Effector CD4-positive, alpha-beta T cell (primary cell): ENCODE measurements around the gene DHRS12.
"Not testable (repeated sequence)": the region's sequence is repeated elsewhere in the genome, so short reads cannot be mapped to it uniquely, and the experiment has no call there.

ENCODE experiments used
- DNase-seq: peaks from one replicate; pipeline ENCODE4 v3.0.0-alpha.2; 2020

The DHRS12 gene

DNA sequence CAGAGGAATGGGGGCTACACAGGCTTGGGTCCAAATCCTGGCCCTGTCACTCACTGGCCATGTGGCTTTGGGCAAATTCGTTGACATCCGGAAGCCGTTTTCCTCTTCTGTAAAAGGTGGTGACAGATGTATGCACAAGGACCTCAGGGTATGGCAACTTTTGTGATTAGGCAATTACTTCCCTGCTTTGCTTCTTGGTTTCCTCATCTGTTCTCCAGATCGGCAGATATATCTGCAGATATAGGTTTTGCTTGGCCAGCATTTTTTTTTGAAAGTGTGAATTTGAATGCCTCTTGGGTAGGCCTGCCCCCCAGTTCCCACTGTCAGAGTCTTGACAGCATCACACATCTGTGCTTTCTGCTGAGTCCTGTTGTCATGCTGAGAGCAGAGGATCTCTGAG lies 23.3 kb upstream of the DHRS12 start:
- no peak for DNase-seq

DNA sequence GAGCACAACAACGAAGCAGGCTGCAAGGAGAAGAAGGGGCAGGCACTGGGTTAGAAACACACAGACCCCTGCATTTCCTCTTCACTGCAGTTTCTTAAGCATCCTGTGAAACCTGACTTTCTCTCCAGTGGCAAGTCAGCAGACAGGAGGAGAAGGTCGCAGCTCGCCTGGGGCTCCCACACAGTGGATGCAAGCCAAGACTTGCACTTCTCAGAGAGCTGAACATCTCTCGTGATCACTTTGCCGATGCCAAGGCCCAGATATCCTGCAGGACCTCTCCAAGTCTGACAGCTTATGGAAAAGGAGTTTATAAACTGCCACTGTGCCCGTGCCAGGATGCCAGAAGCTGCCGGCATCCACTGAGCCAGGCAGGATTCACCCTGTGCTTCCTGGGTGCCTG lies 22.6 kb upstream of the DHRS12 start:
- no peak for DNase-seq

DNA sequence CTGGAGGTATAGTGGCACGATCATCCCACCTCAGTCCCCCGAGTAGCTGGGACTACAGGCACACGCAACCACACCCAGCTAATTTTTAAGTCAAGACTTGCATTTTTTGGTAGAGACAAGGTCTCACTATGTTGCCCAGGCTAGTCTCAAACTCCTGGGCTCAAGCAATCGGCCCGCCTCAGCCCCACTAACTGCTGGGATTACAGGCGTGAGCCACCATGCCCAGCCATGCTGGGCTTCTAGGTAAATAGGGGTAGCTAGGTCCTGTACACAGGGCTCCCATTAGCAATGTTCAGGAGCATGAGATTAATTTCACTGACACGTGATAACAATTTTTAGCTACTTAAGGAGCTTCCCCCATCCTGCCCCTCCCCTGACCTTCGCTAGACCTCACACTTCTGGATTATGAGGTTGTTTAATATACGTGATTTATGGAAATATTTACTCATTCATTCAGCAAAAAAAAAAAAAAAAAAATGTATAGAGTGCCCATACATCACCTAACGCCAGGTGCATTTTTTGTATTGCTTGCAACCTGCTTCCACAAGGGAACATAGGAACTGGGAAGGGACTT lies 21.8 kb upstream of the DHRS12 start:
- no peak for DNase-seq

DNA sequence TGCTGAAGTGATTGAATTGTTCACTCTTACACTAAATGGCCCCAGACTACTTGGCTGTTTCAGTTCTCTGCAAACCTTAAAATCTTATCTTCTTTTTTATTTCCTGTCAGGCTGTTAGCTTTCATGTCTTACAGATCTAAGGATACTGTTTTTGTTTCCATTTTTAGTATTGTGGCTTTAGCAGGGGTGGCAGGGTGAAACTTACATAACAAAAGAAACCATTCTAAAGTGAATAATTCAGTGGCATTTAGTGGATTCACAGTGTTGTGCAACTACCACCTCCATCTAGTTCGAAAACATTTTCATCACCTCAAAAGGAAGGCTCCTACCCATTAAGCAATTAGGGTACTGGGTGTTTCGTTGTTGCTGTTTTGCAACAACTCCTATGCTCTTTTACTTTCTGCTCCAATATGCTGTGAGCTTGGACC lies 21.2 kb upstream of the DHRS12 start:
- DNase-seq = no peak

DNA sequence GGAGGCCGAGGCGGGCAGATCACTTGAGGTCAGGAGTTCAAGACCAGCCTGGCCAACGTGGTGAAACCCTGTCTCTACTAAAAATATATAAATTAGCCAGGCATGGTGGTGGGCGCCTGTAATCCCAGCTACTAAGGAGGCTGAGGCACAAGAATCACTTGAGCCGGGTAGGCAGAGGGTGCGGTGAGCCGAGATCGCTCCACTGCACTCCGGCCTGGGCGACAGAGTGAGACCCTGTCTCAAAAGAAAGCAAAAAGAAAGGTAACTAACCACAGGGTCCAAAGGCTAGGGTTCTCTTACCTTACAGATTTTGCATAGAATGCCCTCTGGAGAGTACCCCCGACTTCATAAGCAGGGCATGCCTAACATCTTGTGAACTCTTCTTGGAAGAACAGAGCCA lies 20.7 kb upstream of the DHRS12 start:
- not testable (repeated sequence) for DNase-seq

DNA sequence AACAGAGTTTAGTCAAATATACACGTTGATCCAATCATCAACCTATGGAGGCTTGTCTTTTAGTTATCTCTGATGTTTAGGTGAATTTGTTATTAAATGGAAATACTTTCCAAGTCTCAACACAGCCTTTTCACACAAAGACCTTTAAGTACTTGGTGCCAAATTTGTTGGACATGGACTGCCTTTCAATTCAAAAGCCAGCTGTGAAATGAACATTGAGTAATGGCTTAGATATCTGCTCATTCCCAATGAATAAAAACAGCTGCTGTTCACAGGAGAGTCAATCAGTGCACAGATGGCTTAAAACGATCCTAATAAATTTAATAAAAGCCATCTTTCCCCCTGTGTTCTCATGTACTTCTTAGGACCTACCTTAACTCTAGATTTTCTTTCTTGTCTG lies 19.9 kb upstream of the DHRS12 start:
- no peak for DNase-seq

DNA sequence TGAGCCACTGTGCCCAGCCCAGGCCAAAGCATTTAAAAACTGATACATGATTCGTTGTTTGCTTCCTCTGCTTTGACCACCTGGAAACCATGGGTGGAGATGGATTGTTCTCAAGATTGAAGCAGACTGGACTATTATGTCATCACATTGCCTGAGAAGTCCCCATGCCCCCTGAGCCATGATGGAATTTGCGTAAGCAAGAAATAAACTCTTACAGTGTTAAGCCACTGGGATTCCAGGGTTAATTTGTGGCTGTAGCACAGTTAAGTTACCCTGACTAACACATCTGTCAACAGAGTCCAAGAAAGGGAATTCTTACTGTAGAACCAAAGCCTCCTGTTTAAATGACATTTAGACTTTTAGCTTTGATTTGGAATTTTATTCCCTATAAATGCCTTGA lies 19.4 kb upstream of the DHRS12 start:
- no peak for DNase-seq

DNA sequence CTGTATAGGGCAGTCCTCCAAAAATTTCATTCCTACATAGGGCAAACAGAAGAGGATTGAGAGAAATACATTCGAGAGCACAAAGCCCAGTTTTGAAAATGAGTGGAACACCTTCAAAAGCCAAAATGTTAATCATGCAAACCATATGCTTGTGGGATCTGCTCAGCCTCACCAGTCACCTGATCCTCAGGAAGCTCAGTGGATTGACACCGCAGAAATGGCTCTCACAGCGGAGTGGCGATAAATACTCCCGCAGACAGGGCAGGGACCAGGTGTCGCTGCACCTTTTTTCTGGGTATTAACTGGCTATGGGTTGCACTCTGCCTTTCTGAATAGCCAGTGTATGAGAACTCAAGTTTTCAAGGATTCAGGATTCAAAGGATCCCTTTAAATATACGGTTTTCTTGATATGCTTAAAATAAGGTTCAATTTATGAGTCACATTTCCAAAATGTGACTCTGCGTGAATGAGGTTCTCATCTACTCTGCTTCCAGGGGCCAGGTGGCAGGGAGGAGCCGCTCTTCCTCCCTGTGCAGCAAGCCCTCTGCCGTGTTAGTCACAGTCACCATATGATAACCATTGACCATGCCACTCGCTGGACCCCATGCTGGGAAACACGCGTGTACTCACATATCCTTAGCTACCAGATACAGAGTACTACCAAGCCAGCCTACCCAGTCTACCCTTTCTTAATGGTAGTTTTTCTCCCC lies 18.3 kb upstream of the DHRS12 start:
- peak; percentile 30 for DNase-seq

DNA sequence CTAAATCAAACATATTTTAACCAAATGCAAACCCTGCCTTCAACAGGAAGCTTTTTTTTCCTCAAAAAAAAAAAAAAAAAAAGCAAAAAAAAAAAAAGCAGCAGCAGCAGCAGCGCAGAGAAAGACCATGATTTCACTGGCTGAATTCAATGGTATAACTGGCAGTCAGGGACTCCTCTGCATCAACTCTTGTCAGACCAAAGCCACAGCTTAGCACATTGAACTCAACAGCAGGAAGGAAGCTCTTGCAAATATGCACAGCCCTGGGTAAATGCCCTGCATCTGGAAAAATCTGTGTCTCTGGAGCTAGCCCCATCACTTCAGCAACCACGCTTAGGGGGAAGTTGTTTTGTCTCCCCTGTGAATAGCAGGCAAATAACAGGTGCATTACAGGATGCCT lies 17.6 kb upstream of the DHRS12 start:
- no peak for DNase-seq

DNA sequence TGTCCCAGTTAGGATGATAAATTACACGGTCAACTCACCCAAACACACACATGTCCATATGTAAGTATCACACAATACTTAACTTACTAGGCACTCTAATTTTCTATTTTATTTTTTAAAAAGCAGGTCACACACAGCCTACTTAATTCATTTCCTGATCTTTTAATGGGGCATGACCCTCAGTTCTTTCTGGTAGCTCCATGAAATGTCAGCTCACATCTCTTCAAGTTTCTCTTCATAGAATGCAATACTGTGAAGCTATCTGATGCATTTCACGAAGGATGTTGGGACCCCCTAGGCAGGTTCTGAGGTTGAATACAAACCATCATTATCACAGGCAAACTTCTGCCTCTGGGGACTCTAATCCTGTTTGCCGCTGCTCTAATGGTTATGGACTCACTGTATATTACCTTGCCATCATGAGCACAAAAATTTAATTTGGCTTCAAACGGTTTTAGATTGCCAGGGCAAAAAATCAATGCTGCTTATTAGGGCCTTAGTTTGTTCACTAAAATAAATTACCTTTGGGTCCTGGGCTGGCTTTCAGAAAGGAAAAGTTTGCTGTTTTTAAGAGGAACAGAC lies 16.1 kb upstream of the DHRS12 start:
- no peak for DNase-seq

DNA sequence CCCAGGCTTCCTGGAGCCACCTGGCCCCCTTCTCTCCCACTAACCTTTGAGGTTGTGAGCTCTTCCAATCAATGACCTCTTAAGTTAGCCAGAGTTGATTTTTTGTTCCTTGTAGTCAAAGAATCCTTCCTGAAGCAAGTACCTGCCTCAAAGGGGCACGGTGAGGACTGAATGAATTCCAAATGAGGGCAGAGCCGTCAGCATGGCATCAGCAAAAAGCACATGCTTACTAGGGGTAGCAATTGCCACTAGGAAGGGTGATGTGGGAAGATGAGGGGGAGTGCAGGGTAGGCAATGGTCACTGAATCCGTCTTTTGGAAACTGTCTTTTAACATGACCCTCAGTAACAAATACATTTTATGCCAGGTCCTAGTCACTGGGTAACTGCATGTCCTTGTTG lies 15.6 kb upstream of the DHRS12 start:
- no peak for DNase-seq

DNA sequence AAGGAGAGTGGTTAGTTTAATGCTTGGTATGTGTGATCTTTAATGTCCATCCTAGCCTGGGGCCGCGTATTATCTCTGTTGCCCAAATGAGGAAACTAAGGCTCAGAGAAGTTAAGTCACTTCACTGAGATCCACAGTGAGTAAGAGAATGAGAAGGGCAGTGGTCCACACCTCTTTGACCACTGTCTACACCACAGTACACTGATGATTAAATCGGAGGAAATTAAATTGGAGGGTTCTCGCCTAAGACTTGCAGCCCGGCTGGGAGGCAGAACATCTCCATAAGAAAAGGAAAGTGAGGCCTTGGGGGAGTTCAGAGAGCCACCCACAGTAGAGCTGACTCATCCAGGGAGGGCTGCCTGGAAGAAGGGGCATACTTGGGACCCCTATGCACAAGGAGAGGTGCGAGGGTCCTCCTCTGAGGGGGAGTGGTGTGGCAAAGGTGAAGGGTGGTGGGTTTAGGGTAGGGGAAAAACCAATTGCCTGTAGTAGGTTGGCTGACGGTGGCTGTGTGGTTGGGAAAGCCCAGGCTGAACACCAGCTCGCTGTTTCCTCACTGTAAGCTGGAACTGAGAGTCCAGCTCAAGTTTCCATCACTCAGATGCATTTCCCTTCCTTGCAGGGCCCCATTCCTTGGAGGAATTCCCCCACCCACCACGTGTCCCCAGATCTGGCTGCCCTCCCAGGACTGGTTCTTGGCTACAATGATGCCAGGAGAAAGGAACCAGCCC lies 15.0 kb upstream of the DHRS12 start:
- DNase-seq = no peak

DNA sequence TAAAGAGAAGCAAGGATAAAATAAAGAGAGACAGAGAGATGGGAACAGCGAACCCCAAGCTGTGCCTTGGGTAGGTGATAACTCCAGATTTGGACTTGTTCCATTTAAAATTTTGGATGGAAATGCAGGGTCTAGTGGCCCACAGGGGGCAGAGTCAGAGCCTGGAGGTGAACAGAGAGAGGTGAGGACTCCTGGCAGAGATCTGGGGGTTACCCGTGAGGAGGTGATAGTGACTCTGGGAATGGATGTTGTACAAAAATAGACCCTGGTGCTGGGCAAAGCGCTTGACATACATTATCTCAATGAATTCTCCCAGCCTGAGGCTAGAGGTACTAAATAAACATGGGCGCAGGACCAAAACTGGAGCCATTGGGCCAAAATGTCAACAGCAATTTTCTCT lies 14.3 kb upstream of the DHRS12 start:
- DNase-seq = no peak

DNA sequence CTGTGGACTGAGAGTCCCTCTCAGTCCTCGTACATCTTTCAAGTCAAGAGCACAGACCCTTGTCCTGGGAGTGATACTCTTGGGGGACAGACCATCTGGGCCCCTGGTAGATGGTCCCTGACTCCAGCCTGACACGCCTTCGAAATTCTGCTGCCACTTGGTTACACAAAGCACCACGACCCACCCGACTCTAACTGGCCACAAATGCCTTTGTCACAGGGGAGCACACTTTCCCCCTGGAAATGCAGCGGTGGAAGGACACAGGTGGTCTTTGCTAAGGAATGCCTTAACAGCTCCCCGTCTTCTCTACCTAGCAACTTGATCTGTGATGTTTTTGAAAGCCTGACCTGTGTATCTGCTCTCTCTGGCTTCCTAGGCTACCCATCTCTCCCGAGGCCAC lies 13.8 kb upstream of the DHRS12 start:
- DNase-seq = no peak

DNA sequence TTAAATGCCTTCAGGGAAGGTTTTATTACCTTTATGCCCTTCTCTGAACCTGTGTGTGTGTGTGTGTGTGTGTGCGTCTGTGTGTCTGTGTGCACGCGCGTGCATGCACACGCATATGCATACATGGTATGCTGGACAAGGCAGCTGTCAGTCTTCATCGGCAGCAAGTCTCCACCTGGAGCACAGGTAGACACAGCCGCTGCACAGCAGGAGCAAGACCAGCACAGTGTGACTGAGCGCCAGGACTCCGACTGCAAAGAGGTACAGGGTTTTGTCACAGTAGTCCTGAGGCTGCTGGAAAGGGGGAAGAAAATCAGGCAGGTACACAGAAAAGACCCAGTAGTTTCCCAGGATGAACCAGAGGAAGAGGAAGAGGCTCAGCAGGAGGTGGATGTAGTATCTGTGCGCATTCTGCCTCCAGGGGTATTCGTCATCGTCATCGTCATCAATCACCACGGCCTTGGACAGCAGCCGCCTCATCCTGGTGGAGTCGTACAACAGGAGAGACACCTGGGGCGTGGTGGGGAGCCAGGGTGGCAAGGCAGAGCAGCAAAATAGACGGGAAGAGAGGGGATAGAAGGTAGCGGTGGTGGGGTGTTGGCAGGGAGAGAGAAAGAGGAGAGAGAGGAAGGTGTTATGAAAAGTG lies 12.8 kb upstream of the DHRS12 start:
- DNase-seq = no peak

DNA sequence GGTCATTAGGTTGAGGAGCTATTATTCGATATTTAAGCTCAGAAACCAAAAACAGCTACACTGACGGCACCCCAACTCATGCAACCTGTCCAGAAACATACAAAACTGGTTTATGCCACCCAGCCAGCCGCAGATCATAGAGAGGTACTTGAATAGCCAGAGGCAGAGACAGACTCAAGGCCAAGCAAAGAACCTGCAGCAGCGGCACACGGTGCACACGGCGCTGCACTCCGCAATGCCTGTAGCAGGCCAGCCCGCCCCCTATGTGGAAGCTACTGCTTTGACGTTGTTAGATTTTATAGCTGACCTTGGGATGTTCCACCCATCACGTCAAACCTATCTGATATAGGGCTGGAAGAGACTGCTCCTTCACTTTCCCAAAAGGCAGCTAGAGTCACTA lies 11.9 kb upstream of the DHRS12 start:
- DNase-seq = no peak

DNA sequence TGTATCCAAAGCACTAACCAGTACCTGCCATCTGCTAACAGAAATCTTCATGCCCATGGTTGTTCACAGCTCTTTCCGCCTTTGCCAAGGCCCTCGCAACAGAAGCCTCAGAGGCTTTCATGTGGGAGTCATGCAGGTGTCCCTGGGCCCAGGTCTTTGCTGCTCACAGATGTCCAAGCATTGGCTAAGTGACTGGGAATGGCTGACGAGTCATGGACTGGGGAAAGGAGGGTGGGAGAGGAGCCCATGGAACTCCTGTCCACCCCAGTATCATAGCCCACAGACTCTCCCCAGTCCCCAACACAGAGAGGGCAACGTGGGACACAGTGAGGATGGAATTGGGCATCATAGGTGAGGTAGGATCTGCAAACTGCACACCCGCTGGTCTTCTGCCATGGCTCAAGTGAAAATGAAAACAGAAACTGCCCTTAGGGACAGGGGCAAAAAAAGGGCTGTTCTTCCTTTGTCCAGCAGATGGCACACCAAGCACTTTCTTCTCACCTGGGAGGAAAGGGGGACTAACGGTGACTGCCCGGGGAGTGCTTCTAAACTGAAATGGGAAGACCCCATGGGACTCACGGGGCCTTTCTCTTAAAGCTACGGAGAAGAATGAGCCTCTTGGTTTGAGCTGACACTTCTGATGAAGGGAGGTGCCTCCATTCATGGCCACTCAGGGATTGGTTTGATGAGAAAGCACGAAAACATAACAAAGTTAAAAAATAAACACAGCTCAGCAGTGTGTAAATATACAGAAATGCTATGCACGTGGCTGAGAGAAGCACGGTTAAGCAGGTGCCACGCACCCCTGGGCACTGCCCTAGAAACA lies 11.1 kb upstream of the DHRS12 start:
- peak; percentile 61 for DNase-seq

DNA sequence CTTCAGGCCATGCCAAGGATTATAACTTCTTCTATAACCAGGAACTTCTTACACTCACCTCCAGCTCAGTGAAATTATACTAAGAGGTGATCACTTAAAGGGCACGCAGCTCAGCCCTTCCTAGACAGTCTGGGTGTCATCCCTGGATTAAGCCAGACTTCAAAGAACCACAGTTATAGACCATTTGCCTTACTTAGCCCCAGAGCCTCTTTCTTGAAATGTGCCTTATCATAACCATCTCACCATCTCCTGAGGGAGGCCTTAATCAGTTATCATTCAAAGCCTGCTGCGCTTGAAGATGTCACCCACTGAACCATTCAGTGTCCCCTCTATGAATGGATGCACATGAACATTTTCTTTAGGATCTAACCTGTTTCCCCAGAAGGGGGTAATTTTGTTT lies 10.1 kb upstream of the DHRS12 start:
- DNase-seq = no peak

DNA sequence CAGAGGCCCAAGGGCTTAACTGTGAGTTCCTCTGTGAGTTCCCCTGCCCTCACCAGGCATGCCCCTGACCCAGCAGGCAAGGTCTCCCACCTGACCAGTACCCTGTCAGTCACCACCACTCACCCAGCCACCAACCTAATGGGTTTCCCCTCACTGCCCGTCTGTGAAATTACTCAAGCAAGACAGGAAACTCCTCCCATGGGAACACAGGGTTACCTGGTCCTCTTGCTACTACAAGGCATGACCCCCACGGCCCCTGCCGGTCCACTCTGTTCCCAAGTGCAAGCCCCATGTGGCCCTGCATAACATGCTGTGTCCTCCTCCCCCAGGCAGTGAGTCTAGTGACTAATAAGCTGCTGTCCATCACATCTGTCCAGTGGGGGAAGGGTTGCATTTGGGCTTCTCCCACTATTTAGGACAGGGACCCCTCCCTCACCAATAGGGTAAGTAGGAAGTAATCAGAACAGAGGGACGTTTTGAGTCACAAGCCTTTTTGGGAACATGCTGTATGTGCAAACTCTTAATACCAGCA lies 8.0 kb upstream of the DHRS12 start:
- no peak for DNase-seq

DNA sequence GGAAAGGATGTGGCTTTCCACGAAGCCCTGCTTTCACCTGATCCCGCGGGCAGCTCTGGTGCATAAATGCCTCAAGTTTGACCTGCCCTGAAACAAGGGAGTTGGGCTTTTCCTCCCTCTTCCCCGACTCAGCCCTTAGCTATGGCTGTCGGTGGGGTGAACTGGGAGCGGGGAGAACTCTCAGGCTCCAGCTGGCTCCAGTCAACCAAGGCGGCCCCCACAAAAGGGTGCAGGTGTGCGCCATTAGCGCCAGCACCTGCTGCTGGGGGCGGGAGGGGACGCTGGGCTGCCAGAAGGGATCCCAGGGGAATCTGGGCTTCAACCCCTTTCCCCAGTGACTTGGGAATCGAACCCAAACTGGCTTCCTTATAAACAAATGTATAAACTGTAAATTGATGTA lies 7.1 kb upstream of the DHRS12 start:
- no peak for DNase-seq

DNA sequence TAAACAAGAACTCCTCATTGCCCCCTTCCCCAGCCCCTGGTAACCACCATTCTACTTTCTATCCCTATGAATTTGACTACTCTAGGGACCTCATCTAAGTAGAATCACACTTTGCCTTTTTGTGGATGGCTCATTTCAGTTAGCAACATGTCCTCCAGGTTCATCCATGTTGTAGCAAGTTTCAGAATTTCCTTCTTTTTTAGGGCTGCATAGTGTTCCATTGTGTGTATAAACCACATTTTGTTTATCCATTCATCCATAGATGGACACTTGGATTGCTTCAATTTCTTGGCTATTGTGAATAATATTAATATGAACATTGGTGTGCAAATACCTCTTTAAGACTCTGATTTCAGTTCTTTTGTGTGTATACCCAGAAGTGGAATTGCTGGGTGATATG lies 4.8 kb upstream of the DHRS12 start:
- DNase-seq = no peak

DNA sequence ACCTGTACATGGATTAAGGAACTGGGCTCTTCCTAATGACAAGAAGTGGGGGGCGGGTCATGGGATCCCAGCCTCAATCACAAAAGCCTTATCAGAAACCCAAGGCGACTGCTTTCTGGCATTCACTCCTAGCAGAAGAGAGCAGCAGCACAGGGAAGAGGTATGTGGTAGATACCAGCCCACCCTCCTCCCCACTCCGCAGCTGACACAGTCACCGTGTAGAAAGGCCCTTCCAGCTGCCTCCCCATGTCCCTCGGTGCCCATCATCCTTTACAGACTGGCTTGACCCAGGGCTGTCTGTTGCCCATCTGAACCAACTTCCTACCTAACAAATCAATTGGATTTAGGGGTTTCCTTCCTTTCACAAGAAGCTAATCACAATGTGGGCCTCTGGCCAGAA lies 3.1 kb upstream of the DHRS12 start:
- no peak for DNase-seq
